HG03103 (cell line): ENCODE results near the gene NCCRP1.

Experiments
- ATAC-seq: cut with Tn5 transposase; IDR thresholded peaks from one replicate; pipeline ENCODE4 v1.9.1; 2021; ENCODE audit warnings: low read depth; ENCODE audit not compliant: unreplicated experiment

The NCCRP1 gene, protein sequence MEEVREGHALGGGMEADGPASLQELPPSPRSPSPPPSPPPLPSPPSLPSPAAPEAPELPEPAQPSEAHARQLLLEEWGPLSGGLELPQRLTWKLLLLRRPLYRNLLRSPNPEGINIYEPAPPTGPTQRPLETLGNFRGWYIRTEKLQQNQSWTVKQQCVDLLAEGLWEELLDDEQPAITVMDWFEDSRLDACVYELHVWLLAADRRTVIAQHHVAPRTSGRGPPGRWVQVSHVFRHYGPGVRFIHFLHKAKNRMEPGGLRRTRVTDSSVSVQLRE

DNA sequence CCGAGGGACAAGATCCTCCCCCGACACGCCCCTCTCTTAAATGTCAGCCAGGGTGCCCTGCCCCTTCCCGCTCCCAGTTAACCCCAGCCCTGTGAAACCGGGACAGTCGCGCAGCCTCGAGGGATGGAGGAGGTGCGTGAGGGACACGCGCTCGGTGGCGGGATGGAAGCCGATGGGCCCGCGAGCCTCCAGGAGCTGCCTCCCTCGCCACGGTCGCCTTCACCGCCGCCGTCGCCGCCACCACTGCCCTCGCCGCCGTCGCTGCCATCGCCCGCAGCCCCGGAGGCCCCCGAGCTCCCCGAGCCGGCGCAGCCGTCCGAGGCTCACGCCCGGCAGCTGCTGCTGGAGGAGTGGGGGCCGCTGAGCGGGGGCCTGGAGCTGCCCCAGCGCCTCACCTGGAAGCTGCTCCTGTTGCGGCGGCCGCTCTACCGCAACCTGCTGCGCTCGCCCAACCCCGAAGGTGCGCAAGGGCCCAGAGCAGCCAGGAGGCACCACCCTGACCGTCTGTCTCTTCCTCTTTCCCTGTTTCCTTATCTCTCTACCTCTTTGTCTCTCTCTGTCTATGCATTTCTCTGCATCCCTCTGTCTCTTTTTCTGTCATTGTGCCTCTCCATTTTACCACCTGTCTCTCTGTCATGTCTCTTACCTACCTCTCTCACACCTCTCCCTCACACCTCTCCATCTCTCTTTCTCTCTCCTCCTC, at the start of gene NCCRP1:
Gene NCCRP1 (plus strand): TSS at position 105 of the 703 bp plus-strand sequence. CDS start 19 bp downstream, at position 124.
- no peak for ATAC-seq

DNA sequence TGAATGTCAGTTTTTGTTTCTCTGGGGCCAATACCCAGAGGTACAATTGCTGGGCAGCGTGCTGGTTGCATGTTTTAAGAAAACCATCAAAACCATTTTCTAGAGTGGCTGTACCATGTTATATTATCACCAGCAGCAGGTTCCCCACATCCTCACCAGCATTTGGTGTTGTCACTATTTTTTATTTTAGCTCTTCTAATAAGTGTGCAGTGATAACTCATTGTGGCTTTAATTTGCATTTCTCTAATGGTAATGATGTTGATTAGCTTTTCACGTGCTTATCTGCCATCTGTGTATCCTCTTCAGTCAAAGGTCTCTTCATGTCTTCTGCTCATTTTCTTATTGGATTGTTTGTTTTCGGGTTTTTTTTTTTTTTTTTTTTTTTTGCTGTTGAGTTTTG, 49.3 kb upstream of the NCCRP1 start:
- no peak for ATAC-seq

DNA sequence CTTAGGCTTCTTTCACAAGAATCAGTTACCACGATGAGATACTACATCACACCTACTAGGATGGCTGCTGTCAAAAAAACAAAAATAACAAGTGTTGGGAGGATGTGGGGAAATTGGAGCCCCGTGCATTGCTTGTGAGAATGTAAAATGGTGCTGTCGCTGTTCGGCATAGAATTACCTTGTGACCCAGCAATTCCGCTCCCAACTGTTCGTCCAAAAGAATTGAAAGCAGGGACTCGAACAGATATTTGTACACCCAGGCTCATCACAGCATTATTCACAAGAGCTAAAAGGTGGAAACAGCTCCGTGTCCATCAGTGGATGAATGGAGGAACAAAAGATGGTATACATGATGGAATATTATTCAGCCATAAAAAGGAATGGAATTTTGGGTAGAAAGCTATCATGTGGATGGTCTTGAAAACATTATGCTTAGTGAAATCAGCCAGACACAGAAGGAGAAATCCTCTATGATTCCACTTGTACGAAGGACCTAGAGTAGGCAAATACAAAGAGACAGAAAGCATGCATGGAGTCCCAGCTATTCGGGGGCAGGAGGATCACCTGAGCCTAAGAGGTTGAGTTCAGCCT, 47.7 kb upstream of the NCCRP1 start:
- ATAC-seq: no peak

DNA sequence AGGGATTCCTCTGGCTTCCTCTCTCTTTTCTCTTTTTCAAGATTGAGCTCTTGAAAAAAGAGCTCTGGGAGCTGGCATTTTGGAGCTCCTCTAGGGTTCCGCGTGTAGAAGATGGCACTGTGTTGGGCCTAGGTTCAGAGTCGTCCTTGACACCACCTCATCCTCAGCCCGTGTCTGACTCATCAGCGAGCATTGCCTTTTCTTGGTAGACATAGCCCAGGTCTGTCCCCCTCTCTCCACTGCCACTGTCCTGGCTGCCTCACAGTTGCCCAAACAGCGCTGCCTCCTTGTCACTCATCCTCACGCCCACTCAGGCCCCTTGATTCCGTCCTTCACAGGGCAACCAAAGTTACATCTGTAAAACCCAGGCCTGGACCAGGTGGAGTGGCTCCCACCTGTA, 46.5 kb upstream of the NCCRP1 start:
- ATAC-seq: no peak

DNA sequence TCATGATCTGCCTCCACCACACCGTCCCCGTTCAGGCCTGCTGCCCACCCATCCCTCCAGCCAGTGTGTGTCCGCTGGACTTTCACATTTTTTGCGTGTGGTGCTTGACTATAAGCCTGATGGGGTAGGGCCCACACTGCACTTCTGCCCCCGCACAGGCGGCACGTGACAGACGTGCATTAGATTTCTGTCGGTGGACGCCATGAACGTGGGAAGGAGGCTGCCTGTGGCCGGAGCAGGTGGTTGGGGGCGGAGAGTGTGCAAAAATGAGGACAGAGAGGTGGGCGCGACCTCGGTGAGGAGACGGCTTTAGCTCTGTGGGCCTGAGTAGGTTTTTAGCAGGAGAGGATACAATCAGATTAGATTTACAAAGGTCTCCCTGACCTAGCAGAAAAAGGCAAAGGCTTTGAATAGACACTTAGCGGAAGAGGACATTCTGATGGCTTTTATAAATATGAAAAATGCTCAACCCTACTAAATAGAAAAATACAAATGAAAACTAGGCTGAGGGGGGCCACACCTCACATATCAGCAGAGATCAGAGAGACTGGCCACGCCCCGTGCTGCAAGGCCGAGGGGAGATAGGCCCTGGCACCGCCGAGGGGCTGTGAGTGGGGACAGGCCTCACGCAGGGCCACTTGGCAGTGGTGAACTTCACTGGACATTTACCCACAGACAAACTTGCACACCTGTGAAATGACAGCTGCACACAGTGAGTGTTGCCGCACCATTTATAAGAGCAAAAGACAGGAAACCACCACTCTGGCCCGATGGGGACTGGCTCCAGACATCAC, 45.8 kb upstream of the NCCRP1 start:
- ATAC-seq: no peak

DNA sequence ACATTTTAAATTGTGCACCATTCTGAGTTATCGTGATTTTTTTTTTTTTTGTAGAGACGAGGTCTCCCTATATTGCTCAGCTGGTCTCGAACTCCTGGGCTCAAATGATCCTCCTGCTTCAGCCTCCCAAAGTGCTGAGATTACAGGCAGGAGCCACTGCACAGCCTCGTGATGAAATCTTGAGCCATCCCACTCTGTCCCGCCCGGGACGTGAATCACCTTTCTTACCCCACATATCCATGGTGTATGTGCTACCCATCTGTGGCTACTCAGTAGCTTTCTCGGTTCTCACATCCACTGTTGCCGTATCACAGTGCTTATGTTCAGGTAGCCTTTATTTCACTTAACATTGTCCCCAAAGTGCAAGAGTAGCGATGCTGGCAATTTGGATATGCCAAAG, 44.7 kb upstream of the NCCRP1 start:
- ATAC-seq: no peak

DNA sequence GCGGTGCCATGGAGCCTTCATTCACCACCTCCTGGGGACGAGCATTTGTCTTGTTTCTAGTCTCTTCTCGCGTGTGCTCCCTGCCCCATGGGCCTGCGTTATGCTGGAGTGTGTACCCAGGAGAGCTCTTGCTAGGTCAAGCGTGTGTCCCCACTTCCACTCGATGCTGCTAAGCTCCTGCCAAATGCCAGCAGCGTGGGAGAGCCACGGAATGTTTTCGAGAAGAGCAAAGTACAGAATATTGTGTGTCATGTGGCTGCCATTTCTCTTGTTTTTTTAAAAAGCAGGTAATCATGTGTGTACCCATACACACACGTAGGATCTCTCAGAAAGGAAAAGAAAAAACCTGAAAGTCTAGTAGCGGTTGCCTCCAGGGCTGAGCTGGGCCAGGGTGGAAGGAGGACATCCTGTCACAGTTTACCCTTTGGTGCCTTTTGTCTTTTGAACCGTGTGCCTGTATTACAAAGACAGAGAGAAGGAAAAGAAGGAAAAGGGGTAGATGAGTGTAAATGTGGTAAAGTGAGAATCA, 42.6 kb upstream of the NCCRP1 start:
- no peak for ATAC-seq

DNA sequence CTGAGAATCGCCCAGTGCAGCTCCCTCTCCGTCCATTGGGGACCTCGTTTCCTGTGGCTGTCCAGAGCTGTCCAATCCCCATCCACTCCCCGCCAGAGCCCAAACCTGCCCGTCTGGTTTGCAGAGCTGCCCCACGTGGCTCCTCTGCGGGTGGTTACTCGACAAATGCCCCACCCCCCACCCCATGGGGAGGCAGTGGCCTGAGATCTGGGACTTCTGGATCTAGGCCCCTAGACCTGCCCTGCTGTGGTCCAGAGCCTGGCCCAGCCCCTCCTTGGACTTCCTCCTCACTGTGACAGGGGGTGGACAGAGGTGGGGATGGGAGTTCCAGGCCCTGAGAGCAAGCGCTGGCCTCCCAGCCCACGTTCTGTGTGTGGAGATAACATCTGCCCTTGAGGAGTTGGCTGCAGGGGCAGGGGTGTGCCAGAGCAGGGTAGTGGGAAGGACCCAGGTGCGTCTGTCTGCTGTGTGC, 42.1 kb upstream of the NCCRP1 start:
- ATAC-seq: no peak

DNA sequence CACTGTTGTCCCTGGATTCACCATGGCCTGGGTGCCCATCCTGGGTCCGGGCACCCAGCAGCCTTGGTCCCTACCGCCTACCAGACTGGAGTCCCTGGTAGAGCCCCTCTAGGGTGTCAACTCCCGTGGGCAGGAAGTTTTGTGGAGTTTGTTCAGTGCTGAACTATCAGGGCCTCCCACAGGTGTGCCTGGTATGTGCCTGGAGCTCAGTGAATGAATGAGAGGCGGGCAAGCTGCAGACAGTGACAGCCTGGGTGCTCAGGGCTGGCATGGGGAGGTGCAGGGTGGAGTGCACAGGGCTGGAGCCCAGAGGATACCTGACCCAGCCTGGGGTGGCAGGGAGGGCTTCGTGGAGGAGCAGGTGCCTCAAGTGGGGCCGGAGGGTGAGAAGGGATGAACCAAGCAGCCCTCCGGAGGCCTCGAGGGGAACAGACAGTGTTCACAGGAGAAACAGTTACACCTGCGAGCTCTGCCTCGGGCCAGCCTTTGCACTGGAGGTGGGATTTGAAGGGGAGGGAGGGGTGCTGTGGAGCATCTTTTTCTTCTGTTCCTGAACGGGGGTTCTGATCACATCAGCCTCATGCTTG, 41.6 kb upstream of the NCCRP1 start:
- no peak for ATAC-seq

DNA sequence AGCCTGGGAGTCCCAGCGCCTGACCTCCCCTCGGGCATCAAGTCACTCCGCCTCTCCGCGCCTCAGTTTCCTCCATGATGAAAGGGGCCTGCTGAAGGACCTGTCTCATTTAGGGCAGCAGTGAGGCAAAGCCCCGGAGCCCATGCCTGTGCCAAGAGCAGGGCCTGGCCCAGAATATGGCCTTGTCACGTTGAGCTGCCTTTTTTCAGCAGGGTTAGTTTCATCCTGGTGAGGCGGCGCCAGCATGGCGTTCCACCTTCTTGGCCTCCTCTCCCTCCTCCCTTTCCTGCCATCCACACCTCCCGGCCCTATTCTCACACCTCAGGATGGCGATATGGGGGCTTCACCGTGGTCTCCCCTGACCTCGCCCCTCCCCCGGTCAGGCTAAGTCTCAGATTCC, 41.0 kb upstream of the NCCRP1 start:
- no peak for ATAC-seq

DNA sequence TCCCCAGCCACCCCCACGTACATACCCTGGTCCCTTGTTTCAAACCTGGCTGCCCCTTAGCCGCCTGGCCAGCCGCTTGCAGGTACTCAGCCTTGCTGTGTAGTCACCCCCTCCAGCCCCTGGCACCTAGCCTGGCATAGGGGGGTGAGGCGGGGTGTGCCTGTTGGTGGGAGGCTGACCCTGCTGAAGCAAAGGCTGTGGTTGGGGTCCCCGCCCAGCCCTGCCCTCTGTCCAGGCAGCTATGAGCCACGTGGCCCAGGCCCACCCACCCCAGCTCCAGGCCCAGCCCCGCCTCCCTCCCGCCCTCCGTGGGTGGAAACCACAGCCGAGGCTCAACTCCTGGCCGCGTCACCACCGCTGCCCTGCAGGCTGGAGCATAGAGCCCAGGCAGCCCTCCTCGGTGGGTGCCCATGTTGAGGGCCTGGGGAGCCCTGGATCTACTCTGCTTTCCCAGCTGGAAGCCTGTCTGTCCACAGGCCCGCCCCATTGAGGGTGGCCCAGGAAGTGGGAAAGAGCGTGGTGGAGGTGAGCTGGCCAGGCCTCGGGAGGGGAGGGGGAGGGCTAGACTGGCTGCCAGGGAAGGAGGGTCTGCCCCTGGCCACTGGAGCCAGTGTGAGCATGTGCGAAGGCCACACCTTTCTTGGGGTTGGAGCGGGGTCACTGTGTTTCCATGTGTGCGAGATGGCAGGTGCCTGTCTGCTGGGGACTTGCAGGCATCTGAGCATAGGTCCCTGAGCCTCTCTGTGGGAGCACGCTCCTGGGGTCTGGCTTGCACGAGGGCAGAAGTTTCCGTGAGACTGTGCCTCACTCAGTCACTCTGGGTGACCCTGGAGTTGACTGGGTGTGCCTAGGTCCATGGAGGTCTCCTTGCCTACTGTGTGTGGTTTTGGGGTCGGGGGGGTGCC, 40.2 kb upstream of the NCCRP1 start:
- ATAC-seq: no peak

DNA sequence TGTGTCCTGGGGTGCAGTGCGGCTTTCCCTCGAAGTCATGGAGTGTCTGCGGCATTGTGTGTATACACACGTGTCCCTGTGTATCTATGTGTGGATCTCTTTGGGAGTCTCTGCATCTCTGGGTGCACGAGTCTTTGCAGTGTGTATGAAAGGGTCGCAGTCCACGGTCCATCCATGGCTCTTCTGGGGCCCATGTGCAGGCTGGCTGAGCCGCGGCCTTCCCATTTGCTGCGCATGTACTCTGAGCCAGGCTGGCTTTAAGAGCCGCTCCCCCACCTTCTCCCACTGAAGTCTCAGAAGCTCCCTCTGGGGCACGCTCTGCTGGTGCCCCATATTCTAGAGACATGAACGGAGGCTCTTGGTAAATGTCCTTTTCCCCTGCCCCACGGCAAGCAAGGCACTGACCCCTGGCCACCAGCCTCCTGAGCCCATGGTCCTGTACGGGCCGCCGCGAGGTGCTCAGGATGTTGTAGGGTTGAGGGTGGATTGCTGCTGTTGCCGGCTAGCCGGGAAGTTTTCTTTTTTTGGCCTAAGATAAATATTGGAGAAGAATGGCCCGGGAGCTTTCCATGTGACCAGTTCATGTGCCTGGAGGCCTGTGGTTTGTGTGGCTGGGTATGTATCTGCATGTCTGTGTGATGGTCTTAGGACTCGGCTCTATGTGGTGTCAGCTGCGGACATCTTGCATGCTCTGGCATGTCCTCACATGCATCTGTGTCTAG, 39.3 kb upstream of the NCCRP1 start:
- ATAC-seq: no peak

DNA sequence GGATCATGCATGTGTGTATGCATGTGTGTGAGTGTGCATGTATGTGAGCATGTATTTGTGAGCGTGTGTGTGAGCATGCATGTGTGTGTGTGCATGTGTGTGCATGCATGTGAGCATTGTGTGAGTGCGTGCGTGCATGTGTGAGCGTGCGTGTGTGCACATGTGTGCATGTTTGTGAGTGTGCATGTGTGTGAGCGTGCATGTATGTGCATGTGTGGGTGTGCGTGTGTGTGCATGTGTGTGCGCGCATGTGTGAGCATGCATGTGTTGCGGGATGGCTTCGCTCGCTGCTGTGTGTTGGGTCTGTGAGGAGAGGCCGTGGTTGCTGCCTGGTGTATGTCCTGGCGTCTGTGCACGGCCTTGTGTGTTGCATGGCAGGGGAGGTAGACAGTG, 38.8 kb upstream of the NCCRP1 start:
- no peak for ATAC-seq

DNA sequence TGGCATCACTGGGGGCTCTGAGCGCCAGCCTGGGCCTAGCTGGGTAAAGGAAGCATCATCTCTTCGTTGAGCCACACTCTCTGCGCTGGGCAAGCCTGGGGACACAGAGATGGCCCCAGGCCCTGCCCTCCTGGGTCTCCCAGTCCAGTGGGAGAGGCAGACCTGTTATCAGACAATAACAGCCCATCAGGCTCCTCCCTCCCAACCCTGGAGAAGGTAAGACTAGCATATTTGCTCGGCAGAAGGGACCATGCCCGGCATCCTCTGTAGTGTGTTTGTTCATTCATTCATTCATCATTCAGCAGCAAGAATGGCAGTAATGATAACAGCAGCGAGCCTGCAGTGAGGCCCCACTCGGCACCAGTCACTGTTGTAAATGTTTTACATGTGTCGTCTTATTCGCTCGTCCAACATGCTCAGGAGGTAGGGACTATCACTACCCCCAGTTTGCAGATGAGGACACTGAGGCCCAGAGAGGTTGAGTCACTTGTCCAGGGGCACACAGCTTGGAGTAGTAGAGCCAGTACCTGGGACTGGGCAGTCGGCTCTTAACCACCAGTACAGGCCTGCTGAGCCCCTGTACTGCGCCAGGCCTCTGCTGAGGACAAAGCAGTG, 38.0 kb upstream of the NCCRP1 start:
- ATAC-seq: no peak

DNA sequence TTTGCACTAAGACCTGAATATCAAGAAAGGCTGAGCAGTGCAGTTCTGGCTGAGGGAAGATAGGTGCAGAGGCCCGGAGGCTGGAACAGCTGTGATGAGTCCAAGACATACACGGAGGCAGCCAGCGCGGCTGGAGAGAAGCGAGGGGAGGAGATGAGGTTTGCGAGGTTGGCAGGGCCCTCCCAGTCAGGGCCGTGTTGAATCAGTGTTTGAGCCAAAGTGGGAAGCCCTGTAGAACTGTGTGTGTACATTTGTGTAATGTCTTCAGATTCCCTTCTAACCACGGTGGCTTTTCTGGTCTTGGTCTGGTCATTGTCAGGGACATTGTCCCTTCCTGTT, 36.3 kb upstream of the NCCRP1 start:
- no peak for ATAC-seq

DNA sequence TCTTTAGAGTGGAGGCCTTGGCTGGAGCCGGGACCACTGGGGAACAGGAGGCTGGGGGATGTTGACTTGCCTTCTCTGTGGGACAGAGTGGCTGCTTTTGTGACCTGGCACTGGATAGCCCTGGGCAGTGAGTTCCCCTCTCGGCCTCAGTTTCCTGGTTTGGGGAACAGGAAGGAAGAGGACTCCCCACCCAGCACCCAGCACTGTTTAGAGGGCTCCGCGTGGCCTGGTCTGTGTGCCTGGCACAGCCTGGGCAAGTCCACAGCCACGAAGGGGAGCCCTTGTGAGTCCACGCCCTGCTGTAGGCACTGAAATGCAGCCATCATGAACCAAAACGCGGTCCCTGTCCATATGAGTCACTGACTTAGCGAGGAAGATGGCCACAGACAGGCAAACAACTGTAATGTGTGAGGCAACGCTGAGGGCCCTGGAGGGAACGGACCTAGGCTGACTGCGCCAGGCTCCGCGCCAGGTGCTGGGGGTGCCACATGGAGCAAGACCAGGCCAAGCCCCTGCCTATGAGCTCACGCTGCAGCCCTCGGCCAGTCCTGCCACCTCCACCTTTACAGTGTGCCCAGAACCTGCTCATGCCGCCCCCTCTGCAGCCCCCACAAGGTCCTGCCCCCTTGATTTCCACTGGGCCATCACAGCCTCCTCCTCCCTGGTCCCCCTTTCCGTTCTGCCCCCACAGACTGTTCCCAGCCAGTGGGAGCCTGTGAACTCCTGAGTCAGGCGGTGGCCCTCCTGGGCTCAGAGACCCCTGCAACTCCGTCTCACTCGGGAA, 35.7 kb upstream of the NCCRP1 start:
- no peak for ATAC-seq

DNA sequence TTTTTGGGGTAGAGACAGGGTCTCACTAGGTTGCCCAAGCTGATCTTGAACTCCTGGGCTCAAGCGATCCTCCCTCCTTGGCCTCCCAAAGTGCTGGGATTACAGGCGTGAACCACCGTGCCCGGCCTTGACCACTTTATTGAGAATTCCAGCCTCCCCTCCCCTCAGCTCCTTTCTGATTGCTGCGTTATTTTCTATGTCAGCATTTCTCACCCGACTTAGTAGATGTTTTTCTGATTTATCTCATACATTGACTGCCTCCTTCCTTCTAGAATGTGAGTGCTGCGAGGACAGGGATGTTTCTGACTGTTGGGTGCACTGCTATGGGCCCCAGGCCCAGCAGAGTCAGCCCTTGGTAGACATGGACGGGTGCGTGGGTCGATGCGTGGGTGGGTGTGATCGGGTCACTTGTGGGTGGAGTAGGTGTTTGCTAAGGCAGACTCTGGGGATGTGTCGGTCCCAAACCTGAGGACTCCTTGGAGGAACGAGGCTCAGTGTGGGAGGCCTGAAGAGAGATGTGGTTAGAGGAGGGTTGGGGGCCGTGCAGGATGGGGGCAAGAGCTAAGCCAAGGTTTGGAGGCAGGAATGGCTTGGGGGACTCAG, 34.2 kb upstream of the NCCRP1 start:
- ATAC-seq: no peak
